HG03060 (cell line): ENCODE measurements around the gene GOLGA8A.
"Not testable (repeated sequence)": the region's sequence is repeated elsewhere in the genome, so short reads cannot be mapped to it uniquely, and the experiment has no call there.

Experiments
- ATAC-seq: cut with Tn5 transposase; IDR thresholded peaks from one replicate; pipeline ENCODE4 v1.9.1; 2021; ENCODE audit warnings: low read depth, moderate number of reproducible peaks; ENCODE audit not compliant: unreplicated experiment

Gene GOLGA8A

GRCh38 chr15:34420953-34421352 is 16.7 kb downstream of the GOLGA8A start:
- ATAC-seq: not testable (repeated sequence)

GRCh38 chr15:34418435-34418834 is 19.2 kb downstream of the GOLGA8A start:
- ATAC-seq: not testable (repeated sequence)

- not testable (repeated sequence) for ATAC-seq
These were observed 28.1 kb downstream of the GOLGA8A start for GRCh38 chr15:34409511-34409910.

DNA sequence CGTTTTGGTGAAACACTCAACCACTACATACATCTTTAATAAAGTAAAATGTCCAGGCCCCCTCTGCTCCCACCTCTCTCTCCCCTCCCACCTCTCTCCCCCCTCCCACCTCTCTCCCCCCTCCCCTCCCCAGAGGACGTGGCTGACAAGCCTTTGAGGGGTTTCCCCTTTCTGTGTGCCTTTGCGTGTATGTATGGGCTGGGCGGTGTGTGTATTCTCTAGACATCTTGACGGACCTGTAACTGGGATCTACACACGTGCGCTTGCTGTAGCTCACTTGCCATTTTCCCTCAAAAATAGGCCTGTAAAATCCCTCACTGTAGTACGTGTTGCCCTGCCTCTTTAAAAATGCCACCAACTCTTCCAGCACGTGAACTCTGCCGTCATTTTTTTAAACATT is 28.6 kb downstream of the GOLGA8A start:
- ATAC-seq: not testable (repeated sequence)

DNA sequence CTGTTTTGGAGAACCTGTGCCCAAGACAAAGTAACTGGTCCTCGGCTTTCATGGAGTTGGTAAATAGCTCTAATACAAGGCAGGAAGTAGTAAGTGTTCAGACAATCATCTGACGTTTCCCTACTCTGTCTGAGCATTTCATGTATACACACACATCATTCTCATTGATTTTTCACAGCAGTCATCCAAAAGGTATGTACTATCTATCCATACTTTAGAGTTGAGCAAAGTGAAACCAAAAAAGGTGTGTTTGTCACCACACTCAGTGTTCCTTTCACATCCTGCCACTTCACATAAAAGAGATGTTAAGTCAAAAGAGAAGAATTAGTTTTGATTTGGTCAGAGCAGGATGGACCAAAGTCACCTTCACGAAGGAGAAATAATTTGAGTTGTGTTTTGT is 33.7 kb downstream of the GOLGA8A start:
- ATAC-seq: not testable (repeated sequence)

GRCh38 chr15:34403160-34403598 is 34.4 kb downstream of the GOLGA8A start:
- ATAC-seq: not testable (repeated sequence)

- not testable (repeated sequence) for ATAC-seq
These were observed 39.9 kb downstream of the GOLGA8A start for GRCh38 chr15:34397637-34398259.

DNA sequence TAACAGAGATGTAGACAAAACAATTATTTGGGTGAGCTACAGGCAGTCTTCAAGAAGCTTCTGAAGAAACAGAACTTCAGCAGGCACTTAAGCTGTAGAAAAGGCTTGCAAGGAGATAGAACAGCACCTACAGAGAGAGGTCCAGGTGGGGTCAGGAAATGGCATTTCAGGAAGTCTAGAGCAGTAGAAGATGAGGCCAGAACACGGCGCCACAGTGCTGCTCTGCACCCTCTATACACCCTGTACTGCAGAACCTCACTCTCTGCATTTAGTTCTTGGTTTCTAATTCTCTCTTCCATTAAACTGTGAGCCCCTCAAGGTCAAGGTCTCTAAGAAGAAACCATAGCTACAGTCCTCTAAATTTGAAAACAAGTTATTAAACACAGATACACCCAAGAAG is 44.6 kb downstream of the GOLGA8A start:
- not testable (repeated sequence) for ATAC-seq

- ATAC-seq: not testable (repeated sequence)
These were observed 48.0 kb downstream of the GOLGA8A start for GRCh38 chr15:34389594-34390086.
